SJCRH30 (cell line): ENCODE results near the gene SYNGR4. TPM values are rescaled to one million over a fixed set of nuclear protein-coding genes. Genes with fewer than 3 reads are reported as not detected.
A peak's percentile ranks its signal among the peaks of the same experiment; 100 is the strongest.
"Not testable (repeated sequence)": the region's sequence is repeated elsewhere in the genome, so short reads cannot be mapped to it uniquely, and the experiment has no call there.

Experiments
- DNase-seq, 2 experiments: peaks; one replicate each; pipeline ENCODE4 v3.0.0-alpha.2; 2015 to 2020
- H3K27ac ChIP-seq: fragments of 250-450 bp; sonication (Bioruptor Pico); 2 replicates; pipeline ENCODE4 v1.5.1; 2020; ENCODE audit warnings: mild to moderate bottlenecking, moderate library complexity
- H3K27me3 ChIP-seq: fragments of 250-450 bp; sonication (Bioruptor Pico); 2 replicates; pipeline ENCODE4 v1.5.1; 2020; ENCODE audit warnings: mild to moderate bottlenecking, moderate library complexity
- H3K36me3 ChIP-seq: fragments of 250-450 bp; sonication (Bioruptor Pico); 2 replicates; pipeline ENCODE4 v1.5.1; 2020; ENCODE audit warnings: mild to moderate bottlenecking, moderate library complexity
- H3K4me1 ChIP-seq: fragments of 250-450 bp; sonication (Bioruptor Pico); 2 replicates; pipeline ENCODE4 v1.5.1; 2020; ENCODE audit warnings: mild to moderate bottlenecking, moderate library complexity
- H3K4me3 ChIP-seq: fragments of 250-450 bp; sonication (Bioruptor Pico); 2 replicates; pipeline ENCODE4 v1.5.1; 2020; ENCODE audit warnings: mild to moderate bottlenecking, moderate library complexity
- H3K9me3 ChIP-seq: fragments of 250-450 bp; sonication (Bioruptor Pico); replicated peaks from 2 replicates; pipeline ENCODE4 v1.5.1; 2020; ENCODE audit warnings: mild to moderate bottlenecking, moderate library complexity
- total RNA-seq: library from RNA; depleted of rRNA; stranded (reverse); fragments of >200 nt; shearing (Covaris generic); gene quantifications from 2 replicates; pipeline ENCODE4 v1.2.3, GENCODE V29; 2014; rRNA removed

SYNGR4 gene, protein sequence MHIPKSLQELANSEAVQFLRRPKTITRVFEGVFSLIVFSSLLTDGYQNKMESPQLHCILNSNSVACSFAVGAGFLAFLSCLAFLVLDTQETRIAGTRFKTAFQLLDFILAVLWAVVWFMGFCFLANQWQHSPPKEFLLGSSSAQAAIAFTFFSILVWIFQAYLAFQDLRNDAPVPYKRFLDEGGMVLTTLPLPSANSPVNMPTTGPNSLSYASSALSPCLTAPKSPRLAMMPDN
- not detected in 2 replicates for total RNA-seq

DNA sequence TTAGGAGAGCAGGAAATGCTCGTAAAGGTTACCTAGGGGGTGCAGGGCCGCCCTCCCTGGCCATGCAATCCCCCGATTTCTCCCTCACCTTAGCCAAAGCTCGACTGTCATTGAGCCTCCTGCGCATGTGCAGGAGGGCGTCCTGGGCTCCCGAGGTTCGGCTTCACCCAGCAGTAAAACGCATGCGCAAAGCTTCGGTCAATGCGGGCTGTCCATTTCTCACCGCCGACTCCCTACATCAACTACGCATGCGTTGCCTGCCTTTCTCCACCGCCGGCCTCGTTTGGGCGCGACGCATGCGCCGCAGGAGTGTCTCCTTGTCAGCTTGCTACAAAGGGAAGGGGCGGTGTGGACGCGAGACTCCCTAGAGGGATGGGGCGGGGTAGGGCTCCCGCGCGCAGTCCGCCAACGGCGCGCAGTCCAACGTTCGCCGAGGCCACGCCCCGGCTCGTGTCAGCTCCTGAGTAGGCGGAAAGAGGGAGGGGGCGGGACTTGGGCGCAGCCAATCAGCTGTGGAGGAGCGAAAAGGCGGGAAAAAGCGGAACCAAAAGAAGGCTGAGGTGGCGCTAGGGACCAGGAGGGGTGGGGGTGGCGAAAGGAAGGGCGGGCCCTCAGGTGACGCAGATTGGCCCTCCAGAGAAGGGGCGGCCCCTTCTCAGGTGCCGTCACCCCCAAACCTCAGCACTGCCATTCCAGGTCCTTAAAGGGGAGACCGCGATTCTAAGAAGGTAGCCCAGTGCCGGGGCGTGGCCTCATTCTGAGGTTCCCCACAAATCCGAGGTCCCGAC lies at the start of gene SYNGR4, which contains the start of gene TMEM143:
SYNGR4 (plus strand) TSS at position 558 of the 788 bp plus-strand sequence. CDS start 1,476 bp downstream, outside the sequence.
TMEM143 (minus strand) TSS at position 131 of the 788 bp plus-strand sequence; CDS start at position 111, 20 bp downstream.
- Histone ChIP-seq H3K4me3 (peak within 1 kb of the TSS; percentile 55), H3K4me1 (peaks cover 5% of the 10 kb centered on the region), H3K36me3 (no peaks in the 10 kb centered on the region), H3K27ac (peak within 1 kb of the TSS; percentile 39), H3K9me3 (no peaks in the 10 kb centered on the region), H3K27me3 (no peaks in the 10 kb centered on the region)
- DNase-seq = peak; percentile 98 to 100

DNA sequence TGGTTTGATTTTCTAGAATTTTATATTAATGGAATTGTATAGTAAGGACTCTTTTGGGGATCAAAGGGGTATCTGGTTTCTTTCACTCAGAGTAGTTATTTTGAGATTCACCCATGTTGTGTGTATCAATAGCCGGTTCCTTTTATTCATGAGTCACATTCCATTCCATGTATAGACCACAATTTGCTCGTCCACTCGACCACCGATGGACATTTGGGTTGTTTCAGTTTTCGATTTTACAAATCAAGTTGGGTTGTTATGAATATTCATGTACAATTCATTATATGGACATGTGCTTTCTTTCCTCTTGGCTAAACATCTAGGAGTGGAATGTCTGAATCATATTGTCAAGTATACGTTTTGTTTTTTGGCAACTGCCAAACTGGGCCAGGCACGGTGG lies 48.5 kb upstream of the SYNGR4 start:
- Histone ChIP-seq H3K36me3 (no peaks in the 10 kb centered on the region), H3K4me1 (no peaks in the 10 kb centered on the region), H3K27me3 (no peaks in the 10 kb centered on the region), H3K4me3 (no peak overlapping the region), H3K27ac (no peak overlapping the region), H3K9me3 (no peaks in the 10 kb centered on the region)
- DNase-seq = no peak

DNA sequence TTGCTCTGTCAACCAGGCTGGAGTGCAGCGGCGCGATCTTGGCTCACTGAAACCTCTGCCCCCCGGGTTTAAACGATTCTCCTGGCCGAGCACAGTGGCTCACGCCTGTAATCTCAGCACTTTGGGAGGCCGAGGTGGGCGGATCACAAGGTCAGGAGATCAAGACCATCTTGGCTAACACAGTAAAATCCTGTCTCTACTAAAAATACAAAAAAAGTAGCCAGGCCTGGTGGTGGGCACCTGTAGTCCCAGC lies 46.5 kb upstream of the SYNGR4 start:
- not testable (repeated sequence) for H3K27ac ChIP-seq, H3K27me3 ChIP-seq, H3K9me3 ChIP-seq, H3K4me1 ChIP-seq, H3K36me3 ChIP-seq, H3K4me3 ChIP-seq, DNase-seq

DNA sequence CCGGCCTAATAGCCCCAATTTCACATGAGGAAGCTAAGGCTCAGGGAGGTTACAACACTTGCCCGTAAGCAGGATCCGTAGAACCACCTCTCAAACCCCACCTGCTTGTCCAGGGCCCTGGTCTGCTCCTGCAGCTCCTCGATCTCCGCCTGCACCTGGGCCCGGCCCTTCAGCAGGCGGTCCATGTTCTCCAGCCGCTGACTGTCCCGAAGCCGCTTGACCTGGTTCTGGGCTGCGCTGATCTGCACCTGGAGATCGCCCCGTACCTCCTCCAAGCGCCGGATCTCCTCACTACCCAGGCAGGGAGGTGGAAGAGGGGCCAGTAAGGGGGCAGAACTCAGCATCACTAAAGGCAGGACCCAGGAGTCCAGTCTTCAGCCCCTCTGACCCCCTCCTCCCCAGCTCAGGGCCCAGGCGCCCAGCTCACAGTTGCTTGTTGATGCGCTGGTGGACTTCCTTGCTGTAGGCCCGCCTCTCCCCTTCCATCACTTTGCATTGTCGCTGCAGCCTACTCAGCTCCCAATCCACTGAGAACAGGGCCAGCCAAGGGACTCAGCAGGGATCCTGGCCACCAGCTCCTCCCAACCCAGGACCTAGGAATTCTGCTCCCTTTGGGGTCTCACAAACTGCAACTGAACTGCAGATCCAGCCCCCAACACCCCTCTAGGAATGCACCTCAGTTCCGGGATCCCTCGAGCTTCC lies 45.7 kb upstream of the SYNGR4 start:
- Histone ChIP-seq H3K9me3 (no peaks in the 10 kb centered on the region), H3K4me3 (no peak overlapping the region), H3K36me3 (no peaks in the 10 kb centered on the region), H3K27ac (no peak overlapping the region), H3K27me3 (no peaks in the 10 kb centered on the region), H3K4me1 (peaks cover 7% of the 10 kb centered on the region)
- no peak for DNase-seq

DNA sequence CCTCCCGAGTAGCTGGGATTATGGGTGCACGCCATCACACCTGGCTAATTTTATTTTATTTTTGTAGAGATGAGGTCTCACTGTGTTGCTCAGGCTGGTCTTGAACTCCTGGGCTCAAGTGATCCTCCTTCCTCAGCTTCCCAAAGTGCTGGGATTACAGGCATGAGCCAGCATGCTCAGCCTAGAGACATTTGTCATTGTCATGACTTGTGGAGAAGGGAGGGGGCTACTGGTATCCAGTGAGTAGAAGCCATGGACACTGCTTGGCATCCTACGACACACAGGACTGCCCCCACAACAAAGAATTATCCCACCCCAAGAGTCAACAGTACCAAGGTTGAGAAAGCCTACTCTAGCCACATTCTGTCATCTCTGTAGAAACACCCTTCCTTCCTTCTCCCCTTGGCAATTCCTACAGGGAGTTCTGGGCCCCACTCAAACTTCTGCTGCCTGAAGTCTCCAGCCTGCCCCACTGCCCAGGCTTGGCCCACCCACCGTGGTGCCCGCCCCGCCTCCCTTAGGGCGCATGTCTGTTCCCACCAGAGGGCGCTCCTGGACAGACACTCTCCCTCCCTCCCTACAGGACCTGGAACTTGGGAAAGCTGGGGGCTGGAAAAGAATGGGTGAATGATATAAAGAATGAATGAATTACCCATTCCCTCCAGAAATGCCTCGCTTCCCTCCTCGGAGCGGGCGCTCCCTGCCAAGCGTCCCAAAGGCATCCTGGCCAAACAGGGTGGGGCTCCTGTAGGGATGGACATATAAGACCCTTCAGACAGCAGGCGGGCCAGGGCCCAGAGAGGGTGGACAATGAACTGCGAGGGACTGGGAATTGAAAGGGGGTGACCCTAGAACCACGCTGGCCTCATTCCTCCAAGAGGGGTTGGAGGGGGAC lies 44.3 kb upstream of the SYNGR4 start:
- Histone ChIP-seq H3K27me3 (no peaks in the 10 kb centered on the region), H3K9me3 (no peaks in the 10 kb centered on the region), H3K4me3 (no peak overlapping the region), H3K36me3 (no peaks in the 10 kb centered on the region), H3K4me1 (peaks cover 7% of the 10 kb centered on the region), H3K27ac (no peak overlapping the region)
- peak; percentile 87 to 92 for DNase-seq

DNA sequence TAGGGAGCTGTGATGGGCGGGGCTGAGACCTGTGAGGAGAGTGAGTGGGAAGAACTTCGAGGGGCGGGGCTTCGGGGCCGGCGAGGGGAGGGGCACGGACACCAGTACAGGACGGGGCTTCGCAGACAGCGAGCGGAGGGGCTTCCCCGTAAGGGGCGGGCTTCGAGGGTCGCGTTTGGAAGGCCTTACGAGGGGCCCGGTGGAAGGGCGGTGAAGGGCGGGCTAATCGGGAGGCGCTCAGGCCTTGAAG lies 42.9 kb upstream of the SYNGR4 start:
- Histone ChIP-seq H3K4me1 (peaks cover 7% of the 10 kb centered on the region), H3K4me3 (peak overlapping the region; percentile 50), H3K27me3 (no peaks in the 10 kb centered on the region), H3K9me3 (no peaks in the 10 kb centered on the region), H3K36me3 (no peaks in the 10 kb centered on the region), H3K27ac (peak overlapping the region; percentile 87)
- DNase-seq = peak; percentile 87 to 90

DNA sequence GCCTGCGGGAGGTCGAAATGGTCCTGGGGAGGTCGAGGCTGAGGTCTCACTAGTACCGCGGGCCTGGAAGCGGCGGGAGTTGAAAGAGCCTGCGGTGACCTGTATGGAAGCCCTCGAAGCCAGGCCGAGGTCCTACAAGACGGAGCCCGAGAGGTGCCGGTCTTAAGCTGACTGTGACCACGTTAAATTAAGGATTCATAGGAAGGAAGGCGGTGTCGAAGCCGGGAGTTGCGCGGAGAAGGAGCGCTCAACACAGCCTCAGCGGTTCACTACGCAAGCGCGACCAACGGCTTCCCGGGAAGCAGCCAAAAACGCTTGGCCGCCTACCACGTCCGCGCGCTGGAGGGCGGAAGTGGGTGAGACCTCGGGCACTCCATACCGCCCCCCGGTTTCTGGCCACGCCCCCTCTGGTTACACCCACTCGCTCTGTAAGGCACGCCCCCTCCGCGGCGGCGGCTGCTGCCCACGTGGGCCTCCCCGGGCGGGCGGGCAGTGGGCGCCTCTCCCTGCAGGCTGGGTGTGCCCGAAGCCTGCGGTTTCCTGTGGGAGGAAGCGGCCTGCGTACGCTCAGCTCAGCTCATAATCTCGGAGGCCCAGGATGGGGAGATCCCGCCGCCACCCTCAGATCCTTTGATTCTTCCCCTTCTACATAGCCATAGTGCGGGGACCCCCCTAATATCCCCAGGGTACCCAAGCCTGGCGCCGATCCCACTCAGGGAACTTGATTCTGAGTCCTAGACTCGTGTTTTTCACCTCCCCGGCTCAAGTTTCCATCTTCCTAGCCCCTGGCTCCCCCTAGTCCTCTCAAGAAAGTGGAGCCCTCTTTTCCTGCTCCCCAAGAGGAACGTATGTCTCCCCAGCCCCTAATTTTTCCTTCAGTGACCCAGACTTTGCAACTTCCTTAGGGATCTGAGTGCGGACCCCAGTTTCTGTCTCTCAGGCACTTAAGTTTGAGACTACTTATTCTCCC lies 42.3 kb upstream of the SYNGR4 start:
- Histone ChIP-seq H3K4me3 (peak overlapping the region; percentile 50), H3K4me1 (peaks cover 7% of the 10 kb centered on the region)

DNA sequence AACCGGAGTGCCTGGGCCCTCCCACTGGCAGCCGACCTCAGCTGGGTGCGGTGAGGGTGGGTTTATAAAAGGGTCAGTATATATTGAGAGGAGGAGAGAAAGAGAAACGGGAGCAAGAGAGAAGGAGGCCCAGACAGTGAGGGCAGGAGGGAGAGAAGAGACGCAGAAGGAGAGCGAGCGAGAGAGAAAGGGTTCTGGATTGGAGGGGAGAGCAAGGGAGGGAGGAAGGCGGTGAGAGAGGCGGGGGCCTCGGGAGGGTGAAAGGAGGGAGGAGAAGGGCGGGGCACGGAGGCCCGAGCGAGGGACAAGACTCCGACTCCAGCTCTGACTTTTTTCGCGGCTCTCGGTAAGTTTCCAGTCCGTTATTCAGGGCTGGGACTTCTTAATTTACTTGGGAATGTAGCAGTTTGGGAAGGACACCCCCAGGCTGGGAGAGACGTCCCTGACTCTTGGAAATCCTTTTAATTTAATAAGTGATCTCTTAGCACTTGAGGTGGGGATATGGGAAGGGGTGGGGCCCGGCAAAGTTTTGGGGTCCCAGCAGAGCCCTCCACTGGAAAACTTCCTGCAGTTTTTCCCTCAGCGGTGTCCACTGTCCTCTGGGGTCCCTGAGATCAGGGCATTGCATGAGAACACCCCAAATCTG lies 38.8 kb upstream of the SYNGR4 start, which contains the start of gene EMP3:
EMP3 (plus strand) TSS at position 288 of the 646 bp plus-strand sequence. CDS start 1,293 bp downstream, outside the sequence.
- peak; percentile 91 to 92 for DNase-seq
- no peaks in the 10 kb centered on the region for H3K9me3 ChIP-seq
- H3K27ac ChIP-seq = peak within 1 kb of the TSS; percentile 80
- H3K4me1 ChIP-seq = peaks cover 7% of the 10 kb centered on the region
- peak within 1 kb of the TSS; percentile 65 for H3K4me3 ChIP-seq
- peaks cover 10% of the 10 kb centered on the region for H3K36me3 ChIP-seq
- H3K27me3 ChIP-seq = no peaks in the 10 kb centered on the region

More for the DNA sequence above, 42.3 kb upstream of the SYNGR4 start:
- Histone ChIP-seq H3K27ac (peak overlapping the region; percentile 87), H3K9me3 (no peaks in the 10 kb centered on the region), H3K36me3 (0 out of 2 replicates have a peak, but pooled peaks cover under 1% of the 10 kb centered on the region), H3K27me3 (no peaks in the 10 kb centered on the region)
- DNase-seq = peak; percentile 98 to 99

DNA sequence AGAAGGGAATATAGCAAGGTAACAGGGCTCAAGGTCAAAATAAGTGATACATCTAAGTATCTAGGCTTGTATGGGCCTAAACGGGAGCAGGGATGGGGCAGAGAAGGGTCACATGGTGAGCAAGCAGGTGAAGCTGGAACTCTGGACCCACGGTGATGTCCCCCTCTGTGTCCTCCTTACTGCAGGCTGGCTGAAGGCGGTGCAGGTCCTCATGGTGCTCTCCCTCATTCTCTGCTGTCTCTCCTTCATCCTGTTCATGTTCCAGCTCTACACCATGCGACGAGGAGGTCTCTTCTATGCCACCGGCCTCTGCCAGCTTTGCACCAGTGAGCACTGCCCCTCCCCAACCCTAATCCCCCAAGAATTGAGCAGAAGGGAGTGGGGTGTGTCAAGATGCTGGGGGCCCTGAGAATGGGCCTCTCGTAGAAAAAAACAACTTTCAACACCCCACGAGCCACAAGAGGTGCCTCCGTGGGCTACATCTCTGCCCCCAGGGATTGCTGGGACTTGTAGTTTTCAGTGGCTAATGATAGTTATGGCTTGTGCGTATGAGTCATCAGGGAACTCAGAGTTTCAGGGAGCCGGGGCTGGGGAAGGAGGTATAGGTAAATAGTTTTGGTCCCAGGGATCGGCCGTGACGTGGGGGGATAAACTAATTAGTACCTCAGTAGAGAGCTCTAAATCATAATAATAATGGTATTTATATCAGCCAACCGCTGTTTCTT lies 34.8 kb upstream of the SYNGR4 start:
- Histone ChIP-seq H3K36me3 (peaks cover 15% of the 10 kb centered on the region), H3K9me3 (no peaks in the 10 kb centered on the region), H3K4me1 (peaks cover 6% of the 10 kb centered on the region), H3K4me3 (no peak overlapping the region), H3K27me3 (no peaks in the 10 kb centered on the region), H3K27ac (no peak overlapping the region)
- DNase-seq = no peak

DNA sequence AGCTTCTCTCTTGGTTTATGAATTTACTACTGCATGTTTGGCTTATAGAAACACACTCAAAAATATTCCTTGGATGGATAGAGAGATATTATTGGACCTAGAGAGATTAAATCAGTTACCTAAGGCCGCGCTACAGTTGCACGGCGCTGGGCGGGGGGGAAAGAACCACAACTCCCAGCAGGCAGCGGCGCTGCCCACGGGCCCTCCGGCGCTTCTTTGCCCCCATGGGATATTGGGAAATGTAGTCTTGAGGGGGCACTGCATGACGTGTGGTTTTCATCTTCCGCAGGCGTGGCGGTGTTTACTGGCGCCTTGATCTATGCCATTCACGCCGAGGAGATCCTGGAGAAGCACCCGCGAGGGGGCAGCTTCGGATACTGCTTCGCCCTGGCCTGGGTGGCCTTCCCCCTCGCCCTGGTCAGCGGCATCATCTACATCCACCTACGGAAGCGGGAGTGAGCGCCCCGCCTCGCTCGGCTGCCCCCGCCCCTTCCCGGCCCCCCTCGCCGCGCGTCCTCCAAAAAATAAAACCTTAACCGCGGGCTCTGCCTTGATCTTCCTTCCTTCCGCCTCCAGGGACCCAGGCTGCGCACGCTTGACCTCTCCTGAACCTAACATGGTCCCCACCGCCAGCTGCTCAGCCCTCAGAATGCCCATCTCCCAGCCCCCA lies 34.0 kb upstream of the SYNGR4 start:
- H3K4me1 ChIP-seq = peaks cover 6% of the 10 kb centered on the region
- no peaks in the 10 kb centered on the region for H3K27me3 ChIP-seq
- no peak for DNase-seq
- no peak overlapping the region for H3K4me3 ChIP-seq
- no peak overlapping the region for H3K27ac ChIP-seq
- H3K36me3 ChIP-seq = peaks cover 15% of the 10 kb centered on the region
- no peaks in the 10 kb centered on the region for H3K9me3 ChIP-seq

DNA sequence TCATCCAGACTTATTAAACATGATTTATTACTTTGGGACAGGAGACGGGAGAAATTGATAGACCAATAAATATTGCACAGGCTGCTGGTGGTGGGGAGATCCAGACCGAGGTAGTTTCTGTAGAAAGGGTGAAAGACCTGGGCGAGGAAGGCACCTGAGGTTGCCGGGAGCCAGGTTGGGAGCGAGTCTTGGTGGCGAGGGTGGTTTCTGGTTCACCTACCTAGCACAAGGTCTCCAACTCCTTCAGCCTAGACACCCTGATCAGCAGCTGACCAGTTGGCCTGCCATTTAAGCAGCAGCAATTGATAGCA lies 31.9 kb upstream of the SYNGR4 start:
- H3K27me3 ChIP-seq = no peaks in the 10 kb centered on the region
- H3K4me1 ChIP-seq = peaks cover 6% of the 10 kb centered on the region
- H3K9me3 ChIP-seq = no peaks in the 10 kb centered on the region
- H3K4me3 ChIP-seq = peak overlapping the region; percentile 46
- no peak for DNase-seq
- H3K27ac ChIP-seq = peak overlapping the region; percentile 72
- peaks cover 12% of the 10 kb centered on the region for H3K36me3 ChIP-seq

DNA sequence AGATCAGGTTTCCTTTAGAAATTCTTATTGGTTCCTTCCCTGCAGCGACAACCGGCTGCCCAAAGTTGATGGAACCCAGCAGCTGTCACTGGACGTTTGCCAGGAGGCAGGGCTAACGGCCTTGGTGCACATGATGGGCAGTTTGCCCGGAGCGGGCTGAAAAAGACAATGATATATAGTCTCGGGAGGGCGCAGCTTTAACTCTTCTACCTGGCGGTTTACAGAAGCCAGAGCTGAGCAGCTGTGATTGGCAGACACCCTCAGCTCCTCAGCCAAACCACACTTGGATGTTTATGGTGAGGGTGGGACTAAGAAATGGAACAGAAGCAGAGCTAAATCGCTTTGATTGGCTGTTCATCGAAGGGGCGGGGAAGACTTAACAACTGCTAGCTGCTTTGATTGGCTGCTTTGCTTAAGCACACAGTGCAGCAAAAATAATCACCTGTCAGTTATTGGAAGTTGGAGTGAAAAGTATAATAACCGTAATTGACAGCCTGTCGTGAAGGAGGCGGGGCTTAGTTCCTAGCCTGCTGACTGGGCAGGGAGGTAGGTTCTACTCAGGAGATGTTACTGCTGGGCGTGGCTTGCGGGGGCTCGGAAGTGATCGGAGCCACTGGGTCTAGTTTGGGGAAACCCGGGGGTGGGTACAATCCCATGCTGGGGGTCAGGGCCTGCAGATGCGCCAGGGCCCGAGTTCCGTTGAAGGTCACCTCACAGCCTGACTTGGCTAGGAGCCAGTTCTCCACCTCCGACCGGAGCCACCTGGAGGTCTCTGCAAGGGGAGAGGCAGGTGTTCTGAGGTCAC lies 31.3 kb upstream of the SYNGR4 start:
- H3K27me3 ChIP-seq = no peaks in the 10 kb centered on the region
- H3K9me3 ChIP-seq = no peaks in the 10 kb centered on the region
- H3K4me1 ChIP-seq = peaks cover 6% of the 10 kb centered on the region
- H3K36me3 ChIP-seq = peaks cover 12% of the 10 kb centered on the region
- DNase-seq = peak; percentile 97 to 99
- peak overlapping the region; percentile 72 for H3K27ac ChIP-seq
- H3K4me3 ChIP-seq = peak overlapping the region; percentile 46
